Osteoblast (primary cell): ENCODE measurements around the gene BRME1. TPM values are rescaled to one million over a fixed set of nuclear protein-coding genes. Genes with fewer than 3 reads are reported as not detected.

Source experiments
- DNase-seq: peaks from one replicate; pipeline ENCODE4 v3.0.0; 2011; ENCODE audit warnings: low spot score, mixed read lengths; ENCODE audit not compliant: insufficient read length; ENCODE audit errors: missing footprints
- H2AFZ ChIP-seq: 2 replicates; pipeline ENCODE4 v1.6.0; 2011; ENCODE audit warnings: mild to moderate bottlenecking, low read length
- H3K27ac ChIP-seq: 2 replicates; pipeline ENCODE4 v1.5.1; 2011; ENCODE audit warnings: mild to moderate bottlenecking, low read depth, low read length, moderate library complexity
- H3K27me3 ChIP-seq: 2 replicates; pipeline ENCODE4 v1.6.0; 2012; ENCODE audit warnings: mild to moderate bottlenecking, control low read depth, inconsistent platforms, low read length, moderate library complexity; ENCODE audit not compliant: insufficient read depth
- H3K36me3 ChIP-seq: 2 replicates; pipeline ENCODE4 v1.5.1; 2011; ENCODE audit warnings: mild to moderate bottlenecking, low read length, control low read depth, moderate library complexity; ENCODE audit not compliant: insufficient read depth
- H3K4me1 ChIP-seq: 2 replicates; pipeline ENCODE4 v1.5.1; 2011; ENCODE audit warnings: mild to moderate bottlenecking, low read length, control low read depth, moderate library complexity; ENCODE audit not compliant: insufficient read depth
- H3K4me2 ChIP-seq: 2 replicates; pipeline ENCODE4 v1.6.0; 2011; ENCODE audit warnings: mild to moderate bottlenecking, low read length; ENCODE audit not compliant: insufficient read depth
- H3K4me3 ChIP-seq: fragments of 200-600 bp; sonication (generic); 3 replicates; pipeline ENCODE4 v1.5.1; 2012; ENCODE audit warnings: mild to moderate bottlenecking, low read length, inconsistent platforms; ENCODE audit not compliant: insufficient read depth
- H3K79me2 ChIP-seq: 2 replicates; pipeline ENCODE4 v1.6.0; 2012; ENCODE audit warnings: mild to moderate bottlenecking, low read length, control low read depth, inconsistent platforms; ENCODE audit not compliant: insufficient read depth
- H3K9me3 ChIP-seq: 2 replicates; pipeline ENCODE4 v1.5.1; 2011; ENCODE audit warnings: low read depth, low read length, control low read depth
- H4K20me1 ChIP-seq: 2 replicates; pipeline ENCODE4 v1.6.0; 2012; ENCODE audit warnings: mild to moderate bottlenecking, low read length, control low read depth; ENCODE audit not compliant: insufficient read depth
- CTCF ChIP-seq: IDR thresholded peaks from 2 replicates; pipeline ENCODE4 v1.5.1; 2011; ENCODE audit warnings: mild to moderate bottlenecking, low read depth, low read length, moderate library complexity; ENCODE audit errors: extremely low read depth
- total RNA-seq: library from RNA; depleted of rRNA; stranded (reverse); fragments of >200 nt; gene quantifications from 2 replicates; pipeline ENCODE4 v1.2.3, GENCODE V29; 2012

BRME1 gene
- total RNA-seq, 1 donor = 0.72 TPM

- H3K79me2 ChIP-seq = no peaks in the 10 kb centered on the region
- H3K4me3 ChIP-seq = no peak overlapping the region
- TF ChIP-seq CTCF = no peak
- no peak overlapping the region for H3K27ac ChIP-seq
- no peaks in the 10 kb centered on the region for H3K36me3 ChIP-seq
- peak; percentile 64 for DNase-seq
- H3K9me3 ChIP-seq = no peaks in the 10 kb centered on the region
- H4K20me1 ChIP-seq = no peaks in the 10 kb centered on the region
- no peak overlapping the region for H2AFZ ChIP-seq
- no peak overlapping the region for H3K4me2 ChIP-seq
- H3K4me1 ChIP-seq = peaks cover 20% of the 10 kb centered on the region
- no peaks in the 10 kb centered on the region for H3K27me3 ChIP-seq
Measured at GRCh38 chr19:13885826-13886365, 20.0 kb downstream of the BRME1 start.

DNA sequence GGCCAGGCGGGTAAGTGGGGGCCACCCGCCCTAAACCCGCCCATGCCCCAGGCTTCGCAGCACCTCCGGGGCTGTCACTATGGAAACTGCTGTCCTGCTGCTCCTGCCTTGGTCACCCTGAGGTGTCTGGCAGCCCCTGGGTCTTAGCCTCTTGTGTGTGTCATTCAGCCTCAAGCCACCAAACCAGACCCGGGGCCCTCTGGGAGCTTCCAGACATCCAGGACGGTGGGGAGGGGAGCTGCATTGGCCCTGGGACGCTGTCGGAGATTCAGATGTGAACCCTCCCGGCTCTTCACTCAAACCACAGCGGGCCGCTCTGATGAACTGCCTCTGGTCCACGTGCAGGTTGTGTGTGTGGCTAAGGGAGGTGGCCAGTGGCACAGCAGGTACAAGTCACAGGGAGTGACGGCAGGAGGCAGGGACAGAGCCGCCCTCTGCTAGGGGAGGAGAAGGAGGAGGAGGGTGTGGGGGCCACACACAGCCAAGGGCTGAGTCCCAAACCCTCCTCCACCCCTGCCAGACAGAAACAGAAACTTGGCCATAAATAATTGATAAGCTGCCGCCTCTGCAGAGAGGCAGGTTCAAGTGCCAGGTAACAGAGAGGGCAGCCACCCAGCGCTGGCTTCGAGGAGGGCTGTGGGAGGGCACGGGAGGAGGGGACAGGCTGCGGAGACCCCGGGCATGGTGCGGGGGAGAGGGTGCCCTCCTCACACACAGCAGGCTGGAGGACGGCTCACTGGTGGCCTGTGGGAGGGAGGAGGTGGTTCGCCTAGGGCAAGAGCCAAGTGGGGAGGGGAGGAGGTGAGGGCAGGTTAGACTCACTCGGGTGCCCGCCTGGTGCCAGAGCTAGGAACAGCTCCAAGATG, 21.0 kb downstream of the BRME1 start:
- Histone ChIP-seq H3K4me2 (no peak overlapping the region), H3K27me3 (no peaks in the 10 kb centered on the region), H3K27ac (no peak overlapping the region), H3K4me3 (no peak overlapping the region), H3K79me2 (no peaks in the 10 kb centered on the region), H3K9me3 (no peaks in the 10 kb centered on the region), H4K20me1 (no peaks in the 10 kb centered on the region), H3K36me3 (no peaks in the 10 kb centered on the region), H2AFZ (no peak overlapping the region), H3K4me1 (peaks cover 27% of the 10 kb centered on the region)
- peak; percentile 73 for DNase-seq
- no peak for TF ChIP-seq CTCF

DNA sequence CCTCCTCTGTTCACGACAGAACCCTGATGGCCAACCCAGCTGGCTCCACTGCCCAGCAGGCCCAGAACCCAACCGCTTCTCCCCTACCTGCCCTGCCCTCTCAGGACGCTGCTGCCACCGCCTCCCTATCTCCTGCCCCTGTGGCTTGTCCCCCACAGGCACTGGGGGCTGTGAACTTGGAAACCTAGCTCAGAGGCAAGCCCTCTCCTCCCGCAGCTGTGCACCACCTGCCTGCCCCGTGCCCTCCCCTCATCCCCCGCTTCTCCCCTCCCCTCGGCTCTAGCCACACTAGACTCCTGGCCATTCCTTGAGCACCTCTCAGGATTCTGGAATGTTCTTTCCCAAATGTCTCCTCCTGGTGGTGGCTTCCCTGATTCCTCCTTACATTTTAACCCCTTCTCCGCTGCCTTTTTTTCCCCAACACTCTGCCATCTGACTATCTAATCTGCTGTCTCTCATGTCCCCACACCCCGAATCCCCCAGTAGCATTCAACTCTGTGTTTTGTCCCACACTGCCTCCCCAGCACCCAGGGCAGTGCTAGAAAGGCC, 22.3 kb downstream of the BRME1 start:
- DNase-seq = peak; percentile 74
- no peaks in the 10 kb centered on the region for H4K20me1 ChIP-seq
- H2AFZ ChIP-seq = no peak overlapping the region
- H3K4me1 ChIP-seq = peaks cover 27% of the 10 kb centered on the region
- peak; percentile 26 for TF ChIP-seq CTCF
- no peaks in the 10 kb centered on the region for H3K79me2 ChIP-seq
- H3K36me3 ChIP-seq = no peaks in the 10 kb centered on the region
- no peak overlapping the region for H3K27ac ChIP-seq
- H3K4me3 ChIP-seq = no peak overlapping the region
- H3K27me3 ChIP-seq = no peaks in the 10 kb centered on the region
- no peaks in the 10 kb centered on the region for H3K9me3 ChIP-seq
- no peak overlapping the region for H3K4me2 ChIP-seq

DNA sequence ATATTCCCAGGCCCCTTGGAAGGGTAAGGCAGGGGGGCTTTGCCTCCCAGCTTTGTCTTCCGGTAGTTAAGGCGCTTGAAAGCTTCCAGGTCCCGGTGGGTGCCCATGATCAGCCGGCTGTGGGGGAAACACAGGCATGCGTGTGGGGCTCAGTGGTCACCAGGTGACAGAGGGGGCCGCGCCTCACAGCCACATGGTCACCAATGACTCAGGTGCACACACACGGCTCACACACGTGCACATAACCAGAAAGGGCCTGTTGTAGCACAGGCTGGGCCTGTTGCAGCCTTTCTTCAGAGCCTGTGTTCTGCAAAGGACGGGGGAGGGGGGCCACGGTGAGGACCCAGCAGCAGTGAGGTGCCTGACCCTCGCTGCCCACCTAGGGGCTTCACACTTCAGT, 23.1 kb downstream of the BRME1 start:
- TF ChIP-seq CTCF = no peak
- Histone ChIP-seq H3K9me3 (no peaks in the 10 kb centered on the region), H3K4me2 (no peak overlapping the region), H2AFZ (no peak overlapping the region), H3K27me3 (no peaks in the 10 kb centered on the region), H4K20me1 (no peaks in the 10 kb centered on the region), H3K36me3 (no peaks in the 10 kb centered on the region), H3K4me1 (peaks cover 27% of the 10 kb centered on the region), H3K4me3 (no peak overlapping the region), H3K79me2 (no peaks in the 10 kb centered on the region), H3K27ac (no peak overlapping the region)
- DNase-seq = peak; percentile 64
